ENCODE measurements around the gene TSPAN9. TPM values are rescaled to one million over a fixed set of nuclear protein-coding genes. Genes with fewer than 3 reads are reported as not detected.
A peak's percentile ranks its signal among the peaks of the same experiment; 100 is the strongest.

The TSPAN9 gene
- total and polyA plus RNA-seq, 2 of the 4 experiments (the other 2 are of a cell fraction): 17.7 to 39.1 TPM

DNA sequence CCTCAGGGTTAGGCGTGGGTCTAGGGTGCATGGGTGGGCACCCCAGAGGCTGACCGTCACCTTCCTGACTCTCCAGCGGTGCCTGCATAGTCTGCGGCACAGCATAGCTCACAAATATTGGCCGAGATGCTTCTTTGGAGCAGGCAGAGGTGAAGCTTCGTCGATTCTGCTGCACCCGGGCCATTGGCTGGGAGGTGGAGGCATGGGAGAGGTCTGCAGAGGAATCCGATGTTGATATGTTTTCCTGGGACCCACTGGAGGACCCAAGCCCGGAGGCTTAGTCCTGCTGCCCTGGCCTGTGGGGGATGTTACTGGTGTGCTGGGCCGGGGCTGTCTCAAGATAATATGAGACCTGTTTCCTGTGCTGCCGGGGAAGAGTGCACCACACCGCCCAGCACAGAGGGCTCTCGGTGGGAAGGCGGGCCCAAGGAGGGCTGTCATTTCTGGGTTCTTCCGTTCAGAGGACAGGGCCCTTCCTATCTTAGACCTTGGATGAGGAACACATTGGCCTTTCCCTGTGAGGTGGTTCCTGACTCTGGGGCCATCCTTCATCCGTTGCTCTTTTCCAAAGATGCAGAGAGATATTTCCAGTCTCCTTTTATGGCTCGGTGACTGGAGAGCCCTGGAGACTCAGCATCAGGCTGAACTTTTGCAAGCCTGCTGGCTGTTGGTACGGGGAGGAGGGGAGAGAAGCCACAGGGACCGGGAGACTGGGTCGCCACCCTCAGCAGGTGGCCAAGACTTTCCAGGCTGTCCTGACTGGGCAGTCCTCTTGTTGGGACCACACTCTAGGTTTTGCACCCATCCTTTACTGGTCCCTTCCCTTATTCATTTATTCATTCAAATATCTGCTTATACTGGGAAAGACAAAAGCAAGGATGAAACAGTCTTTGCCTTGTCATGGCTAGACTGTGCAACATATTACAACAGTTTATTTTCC is 143.5 kb downstream of the TSPAN9 start (continued):
- TF ChIP-seq MXI1 (IDR thresholded peaks at IDR 0.05; ENCODE audit: borderline replicate concordance, low read depth, low read length): no peak
- TF ChIP-seq POLR2A (IDR thresholded peaks at IDR 0.05; ENCODE audit: low read depth, low read length): no peak
- no peak for TF ChIP-seq RAD21 (IDR thresholded peaks at IDR 0.05; ENCODE audit: low read length)

DNA sequence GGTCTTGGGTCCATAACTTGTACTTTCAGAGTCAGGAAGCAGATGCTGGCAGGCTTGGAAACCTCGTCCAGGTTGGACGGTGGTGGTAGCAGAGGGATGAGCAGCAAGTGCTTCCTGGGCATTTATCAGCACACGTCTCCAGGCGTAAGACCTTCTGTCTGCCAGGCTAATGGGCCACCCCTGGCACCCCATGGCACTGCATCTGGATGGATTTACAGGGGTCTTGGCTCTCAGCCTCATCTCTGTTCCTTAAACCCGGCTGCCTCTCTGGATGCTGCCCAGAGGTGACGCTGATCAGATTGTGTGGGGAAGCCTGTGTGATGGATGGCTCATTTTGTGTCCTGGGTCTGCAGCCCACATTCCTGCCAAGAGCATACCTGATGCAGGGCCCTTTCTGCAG is 145.1 kb downstream of the TSPAN9 start:
- H3K14ac ChIP-seq (replicated peaks; ENCODE audit: low read depth, low read length): no peak overlapping the region
- no CpG with 5 or more reads among the region's 6 CpGs for WGBS, 2 experiments (ENCODE audit: extremely low coverage in 2 of 2, insufficient read length in 1 of 2)
- no TSS peak for BruUV-seq (replicated peaks)
- H3K27me3 ChIP-seq (ENCODE audit: control insufficient read depth, insufficient read depth, low read length): no peaks in the 10 kb centered on the region
- H3K4me1 ChIP-seq (ENCODE audit: control insufficient read depth, insufficient read depth, low read length): peaks cover 29% of the 10 kb centered on the region
- H4K8ac ChIP-seq (ENCODE audit: low read depth in 2 of 2, low read length in 2 of 2): no peak overlapping the region
- H4K91ac ChIP-seq (ENCODE audit: insufficient read depth, low read depth, low read length): no peak overlapping the region
- H3K18ac ChIP-seq (ENCODE audit: low read depth, low read length): no peak overlapping the region
- no peaks in the 10 kb centered on the region for H3K36me3 ChIP-seq (ENCODE audit: control insufficient read depth, insufficient read depth, low read length)
- H3K79me1 ChIP-seq (ENCODE audit: low read depth in 1 of 2, low read length in 2 of 2): peaks cover 0 to 17% of the 10 kb centered on the region in 2 experiments; a peak in 2 of 4 replicates
- peaks cover 1% of the 10 kb centered on the region; the same call in 1 of the 2 replicates for H4K20me1 ChIP-seq (ENCODE audit: insufficient read depth, low read length)
- H2BK20ac ChIP-seq (ENCODE audit: low read depth, low read length): no peak overlapping the region
- intact Hi-C loops (cut with micrococcal nuclease) (no loop called here), dilution Hi-C loops (cut with HindIII; ENCODE audit: low sequenced_read_pairs, unreplicated experiment) (no loop called here), in situ Hi-C loops (cut with MboI; ENCODE audit: low sequenced_read_pairs) (no loop called here)
- ChIA-PET POLR2A (ENCODE audit: unreplicated experiment) (no interaction called here), CTCF (no interaction called here)
- TF ChIP-seq MAZ (IDR thresholded peaks at IDR 0.05; ENCODE audit: borderline replicate concordance, low read depth, low read length): no peak
- no peak for TF ChIP-seq CHD1 (IDR thresholded peaks at IDR 0.05; ENCODE audit: low read depth, low read length)
- DNase-seq (no peak), ATAC-seq (ENCODE audit: low read depth) (no peak)
- peaks cover 21% of the 10 kb centered on the region for H3K9me1 ChIP-seq (ENCODE audit: insufficient read depth, low read length)
- H2BK15ac ChIP-seq (ENCODE audit: low read depth, low read length): no peak overlapping the region
- H2BK5ac ChIP-seq (ENCODE audit: low read depth, low read length, poor library complexity, severe bottlenecking): no peak overlapping the region
- H3K4me3 ChIP-seq (ENCODE audit: insufficient read depth, low read depth, low read length): no peak overlapping the region
- no peaks in the 10 kb centered on the region for H3K9me3 ChIP-seq (ENCODE audit: control insufficient read depth, insufficient read depth, low read length)
- H2AK5ac ChIP-seq (ENCODE audit: low read depth, low read length): 0 out of 2 replicates have a peak overlapping the region, but pooled peaks have one; percentile 30
- H4K5ac ChIP-seq (ENCODE audit: low read depth, low read length): no peak overlapping the region
- H3K23ac ChIP-seq (ENCODE audit: low read depth, low read length): no peak overlapping the region
- no peak overlapping the region for H2BK120ac ChIP-seq (ENCODE audit: low read depth, low read length)
- H2AK9ac ChIP-seq (replicated peaks; ENCODE audit: low read depth, low read length, poor library complexity): no peak overlapping the region
- no peak overlapping the region for H3K27ac ChIP-seq (ENCODE audit: insufficient read depth, low read length)
- H2AFZ ChIP-seq (replicated peaks; ENCODE audit: low read length, poor library complexity): no peak overlapping the region
- no peak overlapping the region for H3K56ac ChIP-seq (ENCODE audit: extremely low read depth, insufficient read depth, low read length)
- no peak overlapping the region for H3K4me2 ChIP-seq (ENCODE audit: low read depth, low read length)
- H3K4ac ChIP-seq (ENCODE audit: low read depth, low read length): 0 out of 2 replicates have a peak overlapping the region, but pooled peaks have one; percentile 4
- no peak overlapping the region for H3K9ac ChIP-seq (ENCODE audit: low read depth, low read length)
